NB4 (cell line): ENCODE results near the gene LIMS1.

Experiments
- CTCF ChIP-seq: IDR thresholded peaks from one replicate; pipeline ENCODE4 v1.5.1; 2012; ENCODE audit warnings: low read depth, low read length
- MYC ChIP-seq: IDR thresholded peaks from 2 replicates; pipeline ENCODE4 v1.6.1; 2011; ENCODE audit warnings: low read depth, low read length
- POLR2A ChIP-seq: IDR thresholded peaks from 2 replicates; pipeline ENCODE4 v1.6.1; 2011; ENCODE audit warnings: mild to moderate bottlenecking; ENCODE audit not compliant: insufficient read length; ENCODE audit errors: extremely low read depth

GRCh38 chr2:108701806-108702205, 167.5 kb downstream of the LIMS1 start:
- TF ChIP-seq CTCF: no peak
- TF ChIP-seq POLR2A: no peak
- no peak for TF ChIP-seq MYC
